ENCODE measurements around the gene RAD21L1.

RAD21L1 gene

DNA sequence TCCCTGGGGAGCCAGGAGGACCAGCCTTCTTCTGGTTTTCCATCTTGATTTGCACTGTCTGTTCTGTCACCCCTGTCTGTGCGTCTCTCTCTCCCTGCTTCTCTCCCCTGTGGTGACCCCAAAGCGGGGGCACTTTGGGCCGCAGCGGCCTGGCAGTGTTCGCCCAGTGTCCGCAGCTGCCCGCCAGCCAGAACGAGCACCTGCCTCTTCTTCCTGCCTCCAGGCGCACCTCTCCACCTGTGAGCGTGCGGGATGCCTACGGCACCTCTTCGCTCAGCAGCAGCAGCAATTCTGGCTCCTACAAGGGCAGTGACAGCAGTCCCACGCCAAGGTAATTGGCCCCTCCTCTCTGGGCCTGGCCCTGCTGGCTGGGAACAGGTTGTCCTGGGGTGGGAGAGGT lies 71.1 kb downstream of the RAD21L1 start:
- peak; percentile 10 for DNase-seq

DNA sequence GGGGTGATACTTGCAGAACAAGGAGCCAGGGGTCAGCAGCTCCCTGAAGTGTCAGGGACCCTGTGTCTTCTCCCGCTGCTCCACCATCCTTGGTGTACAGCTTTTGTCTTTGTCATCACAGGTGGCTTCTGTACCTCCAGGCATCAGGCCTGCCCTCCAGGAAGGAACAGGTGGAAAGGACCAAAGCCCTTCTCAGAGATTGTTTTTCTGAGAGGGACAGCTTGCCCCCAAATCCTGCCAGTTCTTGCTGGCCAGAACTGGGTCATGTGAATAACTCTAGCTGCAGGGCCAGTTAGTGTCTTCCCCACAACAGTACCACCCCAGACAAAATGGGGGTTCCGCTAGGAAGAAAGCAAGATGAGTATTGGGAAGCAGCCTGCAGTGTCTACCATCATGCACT lies 71.6 kb downstream of the RAD21L1 start:
- DNase-seq: peak; percentile 4

DNA sequence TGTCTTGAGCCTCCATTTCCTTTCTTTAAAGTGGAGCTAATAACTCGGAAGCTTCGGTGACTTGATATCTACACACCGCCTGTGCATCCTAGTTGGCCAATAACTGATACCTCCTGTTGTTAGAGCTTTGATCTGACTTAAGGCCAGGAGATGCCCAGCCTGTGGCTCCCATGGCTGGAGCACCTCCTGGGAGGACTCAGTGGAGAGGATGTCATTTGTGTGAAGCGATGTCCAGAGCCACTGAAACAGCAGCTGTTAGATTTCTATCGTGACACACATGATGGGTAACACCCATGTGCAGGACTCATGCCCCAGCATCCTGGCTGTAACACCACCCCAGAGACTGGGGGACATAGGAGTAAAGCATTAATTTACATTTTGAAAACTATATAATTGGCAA lies 72.3 kb downstream of the RAD21L1 start:
- DNase-seq: peak; percentile 0

DNA sequence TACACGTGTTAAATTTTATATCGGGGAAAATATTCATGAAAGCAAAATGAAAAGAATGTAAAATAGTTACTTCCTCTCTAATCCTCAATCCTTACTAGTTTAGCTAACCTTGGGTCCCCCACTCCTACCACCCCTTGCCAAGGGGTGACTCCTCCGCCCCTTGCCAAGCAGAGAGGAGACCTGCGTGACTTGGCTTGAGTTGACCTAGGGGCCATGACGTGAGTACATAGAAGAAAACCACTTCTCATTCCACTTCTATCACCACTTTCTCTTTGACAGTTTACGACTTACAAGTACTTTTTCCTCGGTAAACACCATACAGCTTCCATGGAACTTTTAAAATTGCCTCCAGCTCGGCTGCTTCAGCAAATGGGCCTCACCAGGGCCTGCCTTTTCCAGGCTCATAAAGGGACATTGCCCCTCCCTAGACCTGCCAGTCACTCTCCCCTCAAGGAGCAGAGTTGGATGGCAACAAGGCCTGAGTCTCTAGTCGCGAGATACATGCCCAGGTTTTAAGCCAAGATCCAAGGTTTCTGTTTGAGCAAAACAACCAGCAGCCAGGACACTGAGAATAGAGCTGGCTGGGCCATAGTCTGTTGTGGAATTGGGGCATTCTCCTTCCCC lies 73.2 kb downstream of the RAD21L1 start:
- peak; percentile 3 for DNase-seq

DNA sequence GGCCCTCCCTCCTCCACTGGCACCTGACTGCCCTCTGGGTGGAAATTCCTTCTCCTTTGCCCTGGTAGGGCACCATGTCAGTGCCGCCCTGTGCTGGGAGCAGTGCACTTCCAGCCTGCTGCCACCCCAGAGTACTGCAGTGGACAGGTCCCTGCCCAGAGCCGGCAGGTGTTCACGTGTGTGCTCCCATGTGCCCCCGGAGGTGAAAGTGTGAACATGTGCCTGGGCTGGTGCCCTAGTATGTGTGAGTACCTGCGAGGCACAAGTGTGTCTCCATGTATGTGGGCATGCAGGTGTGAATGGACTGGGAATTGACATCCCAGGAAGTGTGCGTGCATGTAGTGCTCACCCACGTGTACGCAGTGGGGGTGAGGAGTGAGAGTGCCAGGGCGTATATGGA lies 73.7 kb downstream of the RAD21L1 start:
- peak; percentile 8 for DNase-seq

DNA sequence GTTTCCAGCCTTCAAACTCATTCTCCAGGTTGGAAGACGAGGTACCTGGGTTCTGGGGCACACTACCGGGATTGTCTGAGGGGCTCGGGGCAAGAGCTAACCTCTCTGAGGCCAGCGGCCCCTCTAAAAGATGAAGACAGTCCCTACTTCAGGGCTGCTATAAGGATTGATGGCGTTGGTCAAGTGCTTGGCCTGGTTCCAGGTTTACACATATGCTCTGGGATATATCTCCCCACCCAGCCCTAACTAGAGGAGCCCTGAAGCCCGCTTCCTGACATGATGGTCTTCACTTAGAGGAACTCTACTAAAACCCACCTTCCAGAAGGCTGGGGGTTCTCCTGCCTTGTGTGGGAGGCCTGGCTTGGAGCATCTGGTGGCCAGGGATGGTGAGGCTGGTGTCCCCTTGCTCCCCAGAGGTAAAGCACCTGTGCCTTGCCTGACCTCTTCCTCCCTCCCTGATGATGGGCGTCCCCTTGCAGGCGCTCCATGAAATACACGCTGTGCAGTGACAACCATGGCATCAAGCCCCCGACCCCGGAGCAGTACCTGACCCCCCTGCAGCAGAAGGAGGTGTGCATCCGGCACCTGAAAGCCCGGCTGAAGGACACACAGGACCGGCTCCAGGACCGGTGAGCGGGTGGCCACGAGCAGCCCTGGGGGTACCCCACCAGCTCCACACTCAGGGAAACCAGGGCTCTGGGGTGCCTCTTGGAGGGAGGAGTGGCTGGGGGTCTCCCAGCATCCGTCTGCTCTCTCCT lies 74.4 kb downstream of the RAD21L1 start:
- DNase-seq: peak; percentile 21

DNA sequence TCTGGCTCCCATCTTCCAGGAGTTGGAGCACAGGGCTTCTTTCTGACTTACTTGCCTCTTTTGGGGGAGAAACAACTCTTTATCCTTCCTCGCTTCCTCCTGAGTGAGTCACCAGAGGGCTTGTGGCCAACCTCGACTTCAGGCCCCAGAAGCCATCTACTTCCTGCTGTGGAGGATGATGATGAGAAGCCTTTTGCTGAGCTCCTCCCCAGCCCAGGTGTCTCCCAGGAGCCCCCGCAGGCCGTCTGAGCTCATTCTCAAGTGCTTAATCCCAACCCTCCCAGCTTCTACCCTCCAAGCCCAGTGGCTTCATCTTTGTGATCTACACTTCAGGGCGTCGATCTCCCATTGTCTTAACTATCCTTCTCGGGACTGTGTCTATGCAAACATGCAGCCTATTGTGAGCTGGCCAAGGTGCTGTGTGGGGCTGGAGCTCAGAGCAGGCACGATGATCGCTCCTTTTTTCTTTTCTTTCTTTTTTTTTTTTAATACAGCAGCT lies 75.2 kb downstream of the RAD21L1 start:
- peak; percentile 24 for DNase-seq

DNA sequence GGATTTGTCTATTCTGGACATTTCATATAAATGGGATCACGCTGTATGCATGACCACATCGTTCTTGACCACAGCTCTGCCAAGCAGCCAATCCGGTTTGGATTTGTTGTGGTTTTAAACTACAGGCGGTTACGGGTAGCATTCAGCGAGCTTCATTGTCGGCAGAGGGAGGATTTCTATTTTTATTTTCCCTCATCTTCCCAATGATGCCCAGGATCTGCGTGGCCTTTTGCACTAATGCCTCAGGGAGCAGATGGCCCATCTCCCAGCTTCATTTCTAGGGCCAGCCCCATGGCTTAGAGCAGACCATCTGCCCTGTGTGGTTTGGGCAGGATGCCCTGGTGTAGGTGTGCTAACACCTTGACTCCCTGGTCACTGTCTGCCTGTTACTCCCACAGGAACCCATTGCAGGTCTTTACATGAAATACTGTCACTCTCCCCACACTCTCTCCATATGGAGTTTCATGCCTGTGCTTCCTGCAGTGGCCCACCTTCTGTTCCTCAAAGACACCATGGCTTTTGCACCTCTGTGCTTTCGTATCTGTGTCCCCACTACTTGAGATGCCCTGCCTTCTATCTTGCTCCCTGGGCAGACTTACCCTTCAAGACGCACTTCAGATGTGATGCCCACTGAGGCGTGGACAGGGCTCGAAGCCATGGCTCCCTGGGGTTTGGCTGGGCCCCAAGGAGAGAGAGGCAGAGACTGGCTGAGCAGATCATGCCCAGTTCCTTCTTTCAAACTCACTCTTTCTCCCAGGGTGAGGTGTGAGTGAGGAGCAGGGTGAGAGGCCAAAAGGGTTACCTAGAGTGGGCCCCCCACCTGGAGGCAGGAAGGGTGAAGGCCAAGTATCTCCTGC lies 77.1 kb downstream of the RAD21L1 start:
- DNase-seq: peak; percentile 59

DNA sequence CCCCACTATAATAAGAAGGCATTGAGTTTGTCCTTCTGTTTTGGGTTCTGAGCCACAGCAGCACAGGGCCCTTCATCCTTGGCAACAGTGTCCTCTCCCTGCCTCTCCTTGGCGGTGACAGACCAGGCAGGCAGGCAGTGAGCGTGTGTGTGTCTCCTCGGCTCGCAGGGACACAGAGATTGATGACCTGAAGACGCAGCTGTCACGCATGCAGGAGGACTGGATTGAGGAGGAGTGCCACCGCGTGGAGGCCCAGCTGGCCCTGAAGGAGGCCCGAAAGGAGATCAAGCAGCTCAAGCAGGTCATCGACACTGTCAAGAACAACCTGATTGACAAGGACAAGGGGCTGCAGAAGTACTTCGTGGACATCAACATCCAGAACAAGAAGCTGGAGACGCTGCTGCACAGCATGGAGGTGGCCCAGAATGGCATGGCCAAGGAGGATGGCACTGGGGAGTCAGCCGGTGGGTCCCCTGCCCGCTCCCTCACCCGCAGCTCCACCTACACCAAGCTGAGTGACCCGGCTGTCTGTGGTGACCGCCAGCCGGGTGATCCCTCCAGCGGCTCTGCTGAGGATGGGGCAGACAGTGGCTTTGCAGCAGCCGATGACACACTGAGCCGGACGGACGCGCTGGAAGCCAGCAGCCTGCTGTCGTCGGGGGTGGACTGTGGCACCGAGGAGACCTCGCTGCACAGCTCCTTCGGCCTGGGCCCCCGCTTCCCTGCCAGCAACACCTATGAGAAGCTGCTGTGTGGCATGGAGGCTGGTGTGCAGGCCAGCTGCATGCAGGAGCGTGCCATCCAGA lies 79.1 kb downstream of the RAD21L1 start:
- DNase-seq: peak; percentile 6

Measured in left hindlimb (tissue), 1 donor.